HepG2 (cell line): ENCODE measurements around the gene SH2D5. TPM values are rescaled to one million over a fixed set of nuclear protein-coding genes. Genes with fewer than 3 reads are reported as not detected.

ENCODE experiments used
- ATAC-seq: fragments of 200-7000 bp; cut with Tn5 transposase; 3 replicates; pipeline ENCODE4 v1.9.1; 2020; ENCODE audit warnings: mild to moderate bottlenecking, moderate library complexity
- BruUV-seq: library from RNA; stranded (reverse); fragments of 400-500 nt; replicated peaks from 2 replicates; lab custom pipeline; 2021; lab: Mats Ljungman, UMichigan
- CTCF ChIA-PET: fragments of 300-600 bp; formaldehyde crosslinking; extraction: SDS; loops from one replicate; lab custom pipeline; 2021; ENCODE audit warnings: low total read pairs, inconsistent platforms, low intra/inter-chr PET ratio; lab: Yijun Ruan, JAX
- POLR2A ChIA-PET: fragments of 350-600 bp; sonication (Branson Sonifier 250); formaldehyde crosslinking; loops from one replicate; lab custom pipeline; 2020; ENCODE audit warnings: antibody characterized with exemption, inconsistent platforms; lab: Yijun Ruan, JAX
- DNase-seq: peaks from one replicate; pipeline ENCODE4 v3.0.0-alpha.2; 2015; ENCODE audit warnings: low spot score
- FAIRE-seq: peaks from 3 replicates; lab custom pipeline; 2011; peaks lifted over from hg19 to GRCh38; lab: Jason Lieb, UNC
- H2AFZ ChIP-seq: one replicate; pipeline ENCODE4 v1.6.1; 2011; ENCODE audit warnings: low read length, inconsistent platforms
- H3K27ac ChIP-seq: fragments of 300-600 bp; 3 replicates; pipeline ENCODE4 v1.8.0; 2011; ENCODE audit warnings: mixed run types, mild to moderate bottlenecking, mixed read lengths, low read length, inconsistent platforms; ENCODE audit not compliant: insufficient read depth; ENCODE audit errors: extremely low read length
- H3K27me3 ChIP-seq, 2 experiments: fragments of 200-600 bp in 1 of 2; 2 replicates in 1 of 2; 3 replicates in 1 of 2; pipeline versions ENCODE4 v1.6.0 to v1.8.0; 2011; ENCODE audit warnings: low read length in 2 of 2, mild to moderate bottlenecking in 2 of 2, moderate library complexity in 2 of 2, inconsistent platforms in 1 of 2; ENCODE audit not compliant: insufficient read depth in 2 of 2, control insufficient read depth in 1 of 2
- H3K36me3 ChIP-seq, 2 experiments: fragments of 200-600 bp in 1 of 2; replicated peaks in 1 of 2; 2 replicates in 1 of 2; 3 replicates in 1 of 2; pipeline versions ENCODE4 v1.5.1 to v1.8.0; 2011; ENCODE audit warnings: low read length in 2 of 2, inconsistent platforms in 1 of 2; ENCODE audit not compliant: insufficient read depth in 2 of 2, control insufficient read depth in 1 of 2
- H3K4me1 ChIP-seq: 2 replicates; pipeline ENCODE4 v1.5.1; 2012; ENCODE audit warnings: low read length, inconsistent platforms; ENCODE audit not compliant: insufficient read depth
- H3K4me2 ChIP-seq: 2 replicates; pipeline ENCODE4 v1.6.0; 2011; ENCODE audit warnings: low read depth, low read length, inconsistent platforms
- H3K4me3 ChIP-seq, 3 experiments: fragments of 200-600 bp in 1 of 3; sonication (generic), shearing (Covaris generic) in 1 of 3; replicated peaks in 1 of 3; 2 replicates each; pipeline ENCODE4 v1.5.1; 2011 to 2016; ENCODE audit warnings: low read length in 3 of 3, inconsistent platforms in 2 of 3, low read depth in 2 of 3, mild to moderate bottlenecking in 2 of 3, control low read depth in 1 of 3, mixed read lengths in 1 of 3; ENCODE audit not compliant: insufficient read depth in 1 of 3
- H3K79me2 ChIP-seq: one replicate; pipeline ENCODE4 v1.6.1; 2011; ENCODE audit warnings: low read length, inconsistent platforms; ENCODE audit not compliant: insufficient read depth
- H3K9ac ChIP-seq: 2 replicates; pipeline ENCODE4 v1.6.0; 2011; ENCODE audit warnings: mild to moderate bottlenecking, low read depth, low read length, inconsistent platforms; ENCODE audit not compliant: insufficient read depth
- H3K9me3 ChIP-seq: 2 replicates; pipeline ENCODE4 v1.5.1; 2012; ENCODE audit warnings: mild to moderate bottlenecking, low read length
- H4K20me1 ChIP-seq: 2 replicates; pipeline ENCODE4 v1.6.0; 2011; ENCODE audit warnings: inconsistent platforms, mild to moderate bottlenecking, low read length, moderate library complexity; ENCODE audit not compliant: insufficient read depth
- HNRNPLL ChIP-seq: fragments of 200-400 bp; formaldehyde crosslinking; IDR thresholded peaks from 2 replicates; pipeline ENCODE4 v1.6.1; 2017; ENCODE audit warnings: mild to moderate bottlenecking, low read depth, low read length; ENCODE audit not compliant: poor library complexity, severe bottlenecking
- NR2C2 ChIP-seq: sonication (generic); formaldehyde crosslinking; IDR thresholded peaks from 2 replicates; pipeline ENCODE4 v1.4.0; 2020; ENCODE audit warnings: missing genetic modification reagents, mild to moderate bottlenecking, moderate library complexity, borderline replicate concordance
- SMARCC2 ChIP-seq: fragments of 450-650 bp; IDR thresholded peaks from 2 replicates; pipeline ENCODE4 v1.6.1; 2017; ENCODE audit warnings: antibody characterized with exemption, mild to moderate bottlenecking
- SNAPC4 ChIP-seq: sonication (generic); formaldehyde crosslinking; IDR thresholded peaks from 2 replicates; pipeline ENCODE4 v1.4.0; 2020; ENCODE audit warnings: mild to moderate bottlenecking, missing genetic modification reagents
- SUZ12 ChIP-seq: fragments of 150-350 bp; IDR thresholded peaks from 2 replicates; pipeline ENCODE4 v1.6.1; 2014; ENCODE audit warnings: low read depth, low read length
- TEF ChIP-seq: sonication (generic); formaldehyde crosslinking; IDR thresholded peaks from 2 replicates; pipeline ENCODE4 v1.5.0; 2020; ENCODE audit warnings: missing genetic modification reagents
- ZNF460 ChIP-seq: sonication (generic); formaldehyde crosslinking; IDR thresholded peaks from 2 replicates; pipeline ENCODE4 v1.5.1; 2020; ENCODE audit warnings: missing genetic modification reagents, mild to moderate bottlenecking, borderline replicate concordance
- ZNF629 ChIP-seq: sonication (generic); formaldehyde crosslinking; conservative IDR thresholded peaks from 2 replicates; pipeline ENCODE4 v1.5.0; 2020; ENCODE audit warnings: missing genetic modification reagents
- ZNF660 ChIP-seq: sonication (generic); formaldehyde crosslinking; IDR thresholded peaks from 2 replicates; pipeline ENCODE4 v1.5.1; 2020; ENCODE audit warnings: mild to moderate bottlenecking, low read depth, missing genetic modification reagents, borderline replicate concordance
- ZNF777 ChIP-seq: sonication (generic); formaldehyde crosslinking; IDR thresholded peaks from 2 replicates; pipeline ENCODE4 v1.4.0; 2020; ENCODE audit warnings: missing genetic modification reagents
- ZNF784 ChIP-seq: sonication (generic); formaldehyde crosslinking; IDR thresholded peaks from 2 replicates; pipeline ENCODE4 v1.5.1; 2020; ENCODE audit warnings: missing genetic modification reagents, mild to moderate bottlenecking, borderline replicate concordance
- ZNF839 ChIP-seq: sonication (generic); formaldehyde crosslinking; IDR thresholded peaks from 2 replicates; pipeline ENCODE4 v1.4.0; 2020; ENCODE audit warnings: missing genetic modification reagents, mild to moderate bottlenecking, borderline replicate concordance
- ZSCAN21 ChIP-seq: sonication (generic); formaldehyde crosslinking; IDR thresholded peaks from 2 replicates; pipeline ENCODE4 v1.8.0; 2022; ENCODE audit warnings: mild to moderate bottlenecking, missing genetic modification reagents, moderate library complexity, borderline replicate concordance
- WGBS: methylation state at CpG from one replicate; pipeline ENCODE4 v1.1.6; 2017; ENCODE audit warnings: low lambda C conversion rate; 5-methylcytosine and 5-hydroxymethylcytosine counted together
- in situ Hi-C: cut with HindIII; loops from 2 replicates; pipeline ENCODE4 v1.10.0; 2017; ENCODE audit warnings: low pct_unique_long_range_greater_than_20kb; ENCODE audit not compliant: extremely low pct_ligation_motif_present
- intact Hi-C: fragments of 100-400 bp; cut with micrococcal nuclease; formaldehyde crosslinking; loops from one replicate; pipeline ENCODE4 v1.10.0; 2022; ENCODE audit not compliant: unreplicated experiment
- polyA plus RNA-seq, 8 experiments: library from polyadenylated mRNA; depleted of rRNA in 3 of 8; stranded (reverse) in 7 of 8; unstranded in 1 of 8; fragments of >200 nt; fragmentation: Illumina TruSeq in 4 of 8; extraction: Trizol in 4 of 8; gene quantifications; 2 replicates each; pipeline versions ENCODE4 v1.2.1 to v1.2.3, GENCODE V29; 2011 to 2016; ENCODE audit warnings: low read depth in 4 of 8, missing spikeins in 1 of 8, mixed read lengths in 1 of 8; ENCODE audit not compliant: insufficient read depth in 1 of 8
- total RNA-seq, 5 experiments: library from RNA; depleted of rRNA; stranded (reverse); fragments of >200 nt; fragmentation: Illumina TruSeq; extraction: Trizol; gene quantifications; 2 replicates each; pipeline ENCODE4 v1.2.3, GENCODE V29; 2016; ENCODE audit warnings: low read depth in 1 of 5

SH2D5 gene
- total and polyA plus RNA-seq, 2 of the 13 experiments (the other 11 are each of a cell fraction or from before 2014, with no cell fraction given) = 1.2 to 3.4 TPM

- ATAC-seq = no peak
- CTCF ChIA-PET = no interaction called here
These were observed 23.6 kb downstream of the SH2D5 start for GRCh38 chr1:20708891-20709290.

GRCh38 chr1:20708057-20708456, 24.4 kb downstream of the SH2D5 start:
- ChIA-PET CTCF (no interaction called here), POLR2A (interaction anchor here (1.3 to 1.8 kb wide), 2 partner anchors 78 to 407 kb away, joined by 3 to 7 read pairs; no protein-coding TSS in a partner anchor)
- Histone ChIP-seq H3K79me2 (no peaks in the 10 kb centered on the region), H3K4me1 (peaks cover 19% of the 10 kb centered on the region), H3K4me3 (no peak overlapping the region), H3K9ac (no peak overlapping the region), H3K27ac (no peak overlapping the region), H3K4me2 (no peak overlapping the region), H3K9me3 (no peaks in the 10 kb centered on the region), H4K20me1 (no peaks in the 10 kb centered on the region), H2AFZ (no peak overlapping the region), H3K27me3 (0 out of 5 replicates have a peak, but pooled peaks cover 0 to 3% of the 10 kb centered on the region in 2 experiments), H3K36me3 (no peaks in the 10 kb centered on the region)
- DNase-seq = no peak
- intact Hi-C loops (no loop called here), in situ Hi-C loops (no loop called here)
- BruUV-seq = no TSS peak
- WGBS = 14% methylated on average over 4 of the region's 6 CpGs
- FAIRE-seq = no peak
- no peak for ATAC-seq
- no peak for TF ChIP-seq ZNF460 (CRISPR knock-in tag)
- TF ChIP-seq NR2C2 (CRISPR knock-in tag) = no peak
- no peak for TF ChIP-seq ZNF777 (CRISPR knock-in tag)
- TF ChIP-seq SUZ12 = no peak
- TF ChIP-seq HNRNPLL = no peak
- no peak for TF ChIP-seq SMARCC2
- no peak for TF ChIP-seq ZNF839
- no peak for TF ChIP-seq TEF (CRISPR knock-in tag)
- TF ChIP-seq ZNF784 (CRISPR knock-in tag) = no peak
- no peak for TF ChIP-seq SNAPC4 (CRISPR knock-in tag)

More at GRCh38 chr1:20708891-20709290, 23.6 kb downstream of the SH2D5 start:
- POLR2A ChIA-PET = no interaction called here
- Histone ChIP-seq H3K27me3 (0 out of 5 replicates have a peak, but pooled peaks cover 0 to 3% of the 10 kb centered on the region in 2 experiments), H3K27ac (no peak overlapping the region), H3K9me3 (no peaks in the 10 kb centered on the region), H3K9ac (no peak overlapping the region), H3K4me1 (peaks cover 26% of the 10 kb centered on the region), H4K20me1 (no peaks in the 10 kb centered on the region), H3K36me3 (no peaks in the 10 kb centered on the region), H3K4me3 (no peak overlapping the region), H3K4me2 (no peak overlapping the region), H3K79me2 (no peaks in the 10 kb centered on the region), H2AFZ (no peak overlapping the region)
- WGBS = 33% methylated on average over 4 of the region's 5 CpGs
- TF ChIP-seq ZNF629 (CRISPR knock-in tag) (peak; percentile 61), ZSCAN21 (CRISPR knock-in tag) (no peak), ZNF660 (CRISPR knock-in tag) (no peak)
- in situ Hi-C loops (no loop called here), intact Hi-C loops (no loop called here)
- FAIRE-seq (no peak), DNase-seq (no peak)
- no TSS peak for BruUV-seq
